ENCODE data around the gene KIF3A.

GRCh38 chr5:132686193-132686592 is 51.2 kb downstream of the KIF3A start:
- TF ChIP-seq POLR2A (IDR thresholded peaks at IDR 0.05) (no peak), CTCF (IDR thresholded peaks at IDR 0.05) (no peak), POLR2AphosphoS5 (IDR thresholded peaks at IDR 0.05) (no peak), EP300 (IDR thresholded peaks at IDR 0.05) (no peak)

Data from stomach (tissue), 4 donors.